Karpas-422 (cell line): ENCODE data around the gene RNU6-9. TPM values are rescaled to one million over a fixed set of nuclear protein-coding genes. Genes with fewer than 3 reads are reported as not detected.

ENCODE experiments used
- DNase-seq: peaks from one replicate; pipeline ENCODE4 v3.0.0-alpha.2; 2015
- H2AFZ ChIP-seq: fragments of 200-600 bp; sonication (generic); 2 replicates; pipeline ENCODE4 v1.6.1; 2014; ENCODE audit warnings: antibody characterized with exemption, low read length, mixed read lengths
- H3K27ac ChIP-seq: fragments of 200-600 bp; sonication (generic); 2 replicates; pipeline ENCODE4 v1.5.1; 2014; ENCODE audit warnings: mild to moderate bottlenecking, low read length, moderate library complexity
- H3K27me3 ChIP-seq: fragments of 200-600 bp; sonication (generic); 2 replicates; pipeline ENCODE4 v1.6.1; 2014; ENCODE audit warnings: low read length, mixed read lengths
- H3K36me3 ChIP-seq: fragments of 200-600 bp; sonication (generic); 2 replicates; pipeline ENCODE4 v1.6.1; 2014; ENCODE audit warnings: low read length, mixed read lengths; ENCODE audit not compliant: insufficient read depth
- H3K4me1 ChIP-seq: fragments of 200-600 bp; sonication (generic); 2 replicates; pipeline ENCODE4 v1.6.1; 2014; ENCODE audit warnings: mild to moderate bottlenecking, low read length, mixed read lengths
- H3K4me2 ChIP-seq: fragments of 200-600 bp; sonication (generic); 2 replicates; pipeline ENCODE4 v1.6.1; 2014; ENCODE audit warnings: low read length, low read depth, mild to moderate bottlenecking; ENCODE audit not compliant: poor library complexity, severe bottlenecking
- H3K4me3 ChIP-seq: fragments of 200-600 bp; sonication (generic); 2 replicates; pipeline ENCODE4 v1.5.1; 2014; ENCODE audit warnings: mild to moderate bottlenecking, antibody characterized with exemption, low read length, mixed read lengths
- H3K79me2 ChIP-seq: fragments of 200-600 bp; sonication (generic); 2 replicates; pipeline ENCODE4 v1.6.1; 2014; ENCODE audit warnings: mild to moderate bottlenecking, low read length, mixed read lengths
- H3K9ac ChIP-seq: fragments of 200-600 bp; sonication (generic); 2 replicates; pipeline ENCODE4 v1.6.0; 2014; ENCODE audit warnings: low read length
- H3K9me2 ChIP-seq: fragments of 200-600 bp; sonication (generic), shearing (Covaris generic); replicated peaks from 2 replicates; pipeline ENCODE4 v1.6.0; 2014; ENCODE audit warnings: mild to moderate bottlenecking, low read length, moderate library complexity; ENCODE audit not compliant: insufficient read depth
- H3K9me3 ChIP-seq: fragments of 300-700, 200-600 bp; sonication (generic); 2 replicates; pipeline ENCODE4 v1.6.1; 2014; ENCODE audit warnings: low read length, mixed read lengths
- H4K20me1 ChIP-seq: fragments of 200-600 bp; sonication (generic); 2 replicates; pipeline ENCODE4 v1.6.1; 2014; ENCODE audit warnings: mild to moderate bottlenecking, antibody characterized with exemption, low read length, low read depth; ENCODE audit not compliant: insufficient read depth
- total RNA-seq: library from RNA; depleted of rRNA; stranded (reverse); fragments of >200 nt; shearing (Covaris generic); gene quantifications from 2 replicates; pipeline ENCODE4 v1.2.3, GENCODE V29; 2014; ENCODE audit warnings: low replicate concordance

Gene RNU6-9
- total RNA-seq, 1 experiment from 2014 or later, result not detected

DNA sequence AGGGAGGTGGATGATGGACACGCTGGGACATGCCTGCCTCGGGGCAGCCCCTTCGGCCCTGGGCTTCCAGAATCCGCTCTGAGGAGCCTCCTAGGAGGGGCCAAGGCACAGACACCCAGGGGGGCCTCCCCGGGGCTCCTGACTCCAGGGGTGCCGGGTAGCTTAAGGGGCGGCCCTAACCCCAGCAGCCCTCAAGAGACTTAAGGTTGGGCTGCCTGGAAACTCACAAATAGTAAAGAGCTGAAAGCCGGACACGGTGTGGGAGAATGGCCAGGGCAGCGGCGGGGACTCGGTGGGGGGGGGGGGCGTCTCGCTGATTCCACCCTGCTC lies 40.2 kb downstream of the RNU6-9 start:
- Histone ChIP-seq H3K79me2 (no peaks in the 10 kb centered on the region), H2AFZ (no peak overlapping the region), H3K9ac (no peak overlapping the region), H3K27me3 (no peaks in the 10 kb centered on the region), H3K36me3 (no peaks in the 10 kb centered on the region), H3K27ac (no peak overlapping the region), H3K4me1 (no peaks in the 10 kb centered on the region), H4K20me1 (peaks cover 5% of the 10 kb centered on the region; the same call in 1 of the 2 replicates), H3K9me2 (no peaks in the 10 kb centered on the region), H3K4me2 (no peak overlapping the region), H3K9me3 (no peaks in the 10 kb centered on the region), H3K4me3 (no peak overlapping the region)
- no peak for DNase-seq

DNA sequence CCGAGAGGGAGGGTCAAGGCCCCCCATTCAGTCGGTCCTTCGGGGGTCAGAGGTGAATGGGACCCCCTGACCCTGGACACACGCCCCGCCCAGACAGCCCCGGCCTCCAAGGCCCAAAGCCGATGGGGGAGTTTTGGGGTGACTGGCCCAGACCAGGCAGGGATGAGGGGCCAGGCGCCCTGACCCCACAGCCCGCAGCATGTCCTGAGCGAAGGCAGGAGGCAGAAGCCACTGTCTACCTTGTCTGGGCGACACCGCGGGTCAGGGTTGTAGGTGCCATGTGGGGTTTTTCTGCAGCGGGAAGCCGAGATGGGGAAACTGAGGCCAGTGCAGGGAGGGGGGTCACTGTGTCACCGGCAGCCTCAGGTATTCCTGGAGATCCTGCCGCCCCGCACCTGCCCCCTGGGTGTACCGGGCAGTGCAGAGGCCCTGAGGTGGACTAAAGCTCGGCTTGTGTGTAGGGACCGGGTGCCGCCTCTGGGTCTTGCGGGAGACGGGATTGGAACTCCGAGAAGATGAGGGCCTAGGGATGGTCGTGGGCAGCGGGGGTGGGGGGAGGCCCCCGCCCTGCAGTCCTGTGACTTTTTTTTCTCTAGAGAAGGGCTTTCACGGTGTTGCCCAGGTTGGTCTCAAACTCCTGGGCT lies 41.0 kb downstream of the RNU6-9 start:
- no peak overlapping the region for H3K27ac ChIP-seq
- no peaks in the 10 kb centered on the region for H3K36me3 ChIP-seq
- no peak overlapping the region for H2AFZ ChIP-seq
- H3K27me3 ChIP-seq, result no peaks in the 10 kb centered on the region
- no peaks in the 10 kb centered on the region for H4K20me1 ChIP-seq
- H3K4me1 ChIP-seq, result no peaks in the 10 kb centered on the region
- H3K9me2 ChIP-seq, result no peaks in the 10 kb centered on the region
- no peak overlapping the region for H3K4me3 ChIP-seq
- H3K9me3 ChIP-seq, result no peaks in the 10 kb centered on the region
- H3K79me2 ChIP-seq, result no peaks in the 10 kb centered on the region
- DNase-seq, result no peak
- no peak overlapping the region for H3K9ac ChIP-seq
- no peak overlapping the region for H3K4me2 ChIP-seq

GRCh38 chr19:934865-935479 lies 41.7 kb downstream of the RNU6-9 start:
- no peaks in the 10 kb centered on the region for H3K4me1 ChIP-seq
- H3K9me3 ChIP-seq, result no peaks in the 10 kb centered on the region
- H2AFZ ChIP-seq, result no peak overlapping the region
- H3K27ac ChIP-seq, result no peak overlapping the region
- no peaks in the 10 kb centered on the region for H3K27me3 ChIP-seq
- H3K9ac ChIP-seq, result no peak overlapping the region
- no peak overlapping the region for H3K4me2 ChIP-seq
- no peak overlapping the region for H3K4me3 ChIP-seq
- no peak for DNase-seq
- no peaks in the 10 kb centered on the region for H3K9me2 ChIP-seq
- H3K36me3 ChIP-seq, result no peaks in the 10 kb centered on the region
- H4K20me1 ChIP-seq, result no peaks in the 10 kb centered on the region
- H3K79me2 ChIP-seq, result no peaks in the 10 kb centered on the region

GRCh38 chr19:936175-936546 lies 42.9 kb downstream of the RNU6-9 start:
- H4K20me1 ChIP-seq, result no peaks in the 10 kb centered on the region
- no peaks in the 10 kb centered on the region for H3K4me1 ChIP-seq
- H3K79me2 ChIP-seq, result no peaks in the 10 kb centered on the region

DNA sequence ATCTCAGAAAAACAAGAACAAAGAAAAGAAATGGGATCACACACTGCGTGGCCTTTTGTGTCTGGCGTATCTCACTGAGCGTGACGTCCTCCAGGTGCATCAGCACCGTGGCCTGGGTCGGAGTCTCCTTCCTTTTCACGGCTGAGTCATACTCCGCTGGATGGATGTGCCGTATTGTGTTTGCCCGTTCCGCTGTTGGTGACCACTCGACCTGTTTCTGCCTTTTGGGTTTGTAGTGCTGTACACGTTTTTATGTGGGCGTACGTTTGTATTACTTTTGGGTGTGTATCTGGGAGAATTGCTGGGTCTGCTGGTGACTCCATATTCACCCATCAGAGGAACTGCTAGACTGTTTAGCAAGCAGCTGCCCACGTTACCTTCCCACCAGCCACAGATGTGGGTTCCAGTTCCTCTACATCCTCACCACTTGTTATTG lies 44.0 kb downstream of the RNU6-9 start:
- Histone ChIP-seq H3K27me3 (no peaks in the 10 kb centered on the region), H3K9me3 (no peaks in the 10 kb centered on the region), H3K79me2 (no peaks in the 10 kb centered on the region), H3K4me1 (no peaks in the 10 kb centered on the region), H3K9me2 (no peaks in the 10 kb centered on the region), H3K4me3 (no peak overlapping the region), H3K36me3 (no peaks in the 10 kb centered on the region), H3K9ac (no peak overlapping the region), H3K4me2 (no peak overlapping the region), H3K27ac (no peak overlapping the region), H4K20me1 (0 out of 2 replicates have a peak, but pooled peaks cover 6% of the 10 kb centered on the region), H2AFZ (no peak overlapping the region)
- no peak for DNase-seq

More at GRCh38 chr19:936175-936546, 42.9 kb downstream of the RNU6-9 start:
- H3K36me3 ChIP-seq, result no peaks in the 10 kb centered on the region
- H3K27ac ChIP-seq, result no peak overlapping the region
- DNase-seq, result no peak
- no peak overlapping the region for H3K9ac ChIP-seq
- no peak overlapping the region for H3K4me3 ChIP-seq
- H3K9me2 ChIP-seq, result no peaks in the 10 kb centered on the region
- H3K9me3 ChIP-seq, result no peaks in the 10 kb centered on the region
- H3K27me3 ChIP-seq, result no peaks in the 10 kb centered on the region
- no peak overlapping the region for H3K4me2 ChIP-seq
- no peak overlapping the region for H2AFZ ChIP-seq

- Histone ChIP-seq H3K9ac (no peak overlapping the region), H3K4me2 (no peak overlapping the region), H3K27me3 (no peaks in the 10 kb centered on the region), H3K36me3 (no peaks in the 10 kb centered on the region), H3K9me3 (no peaks in the 10 kb centered on the region), H3K9me2 (no peaks in the 10 kb centered on the region), H3K27ac (no peak overlapping the region), H3K79me2 (no peaks in the 10 kb centered on the region), H3K4me3 (no peak overlapping the region), H4K20me1 (0 out of 2 replicates have a peak, but pooled peaks cover 6% of the 10 kb centered on the region), H3K4me1 (no peaks in the 10 kb centered on the region), H2AFZ (no peak overlapping the region)
- no peak for DNase-seq
Observed at GRCh38 chr19:938233-938923, 45.1 kb downstream of the RNU6-9 start.

- Histone ChIP-seq H3K4me3 (no peak overlapping the region), H3K4me2 (no peak overlapping the region), H2AFZ (no peak overlapping the region), H3K79me2 (no peaks in the 10 kb centered on the region), H4K20me1 (0 out of 2 replicates have a peak, but pooled peaks cover 6% of the 10 kb centered on the region), H3K9me2 (no peaks in the 10 kb centered on the region), H3K36me3 (no peaks in the 10 kb centered on the region), H3K4me1 (no peaks in the 10 kb centered on the region), H3K27ac (no peak overlapping the region), H3K9me3 (no peaks in the 10 kb centered on the region), H3K9ac (no peak overlapping the region), H3K27me3 (no peaks in the 10 kb centered on the region)
- no peak for DNase-seq
Observed at GRCh38 chr19:939439-939838, 46.2 kb downstream of the RNU6-9 start.

DNA sequence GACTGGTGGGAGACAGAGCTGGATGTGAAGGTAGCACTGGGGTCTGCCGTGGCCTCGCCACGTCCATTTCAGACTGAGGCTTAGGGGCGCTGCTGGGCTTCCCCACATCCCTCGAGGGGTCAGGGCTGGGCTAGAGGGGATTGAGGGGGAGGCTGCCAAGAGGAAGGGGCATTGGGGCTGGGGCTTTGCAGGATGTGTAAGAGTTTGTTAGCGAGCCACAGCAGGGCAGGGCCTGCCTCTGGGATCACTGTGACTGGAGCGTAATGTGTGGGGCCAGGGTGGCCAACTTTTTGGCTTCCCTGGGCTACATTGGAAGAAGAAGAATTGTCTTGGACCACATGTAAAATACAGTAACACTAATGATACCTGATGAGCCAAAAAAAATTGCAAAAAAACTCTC lies 46.6 kb downstream of the RNU6-9 start:
- Histone ChIP-seq H3K79me2 (no peaks in the 10 kb centered on the region), H3K9ac (no peak overlapping the region), H3K27ac (no peak overlapping the region), H3K4me1 (no peaks in the 10 kb centered on the region), H3K4me2 (no peak overlapping the region), H4K20me1 (0 out of 2 replicates have a peak, but pooled peaks cover 6% of the 10 kb centered on the region), H3K9me2 (no peaks in the 10 kb centered on the region), H2AFZ (no peak overlapping the region), H3K9me3 (no peaks in the 10 kb centered on the region), H3K27me3 (no peaks in the 10 kb centered on the region), H3K36me3 (no peaks in the 10 kb centered on the region), H3K4me3 (no peak overlapping the region)
- no peak for DNase-seq
